OCI-LY1 (cell line): ENCODE measurements around the gene KRTAP10-8.
"Not testable (repeated sequence)": the region's sequence is repeated elsewhere in the genome, so short reads cannot be mapped to it uniquely, and the experiment has no call there.

Experiments used
- EZH2 ChIP-seq: fragments of 200-600 bp; sonication (generic), shearing (Covaris generic); IDR thresholded peaks from 2 replicates; pipeline ENCODE4 v1.8.0; 2017; ENCODE audit warnings: borderline replicate concordance, mixed run types, mild to moderate bottlenecking, antibody characterized with exemption, low read length, moderate library complexity, mixed read lengths
- TF ChIP-seq, protein P1 (sequence below): fragments of 200-600 bp; sonication (generic), shearing (Covaris generic); IDR thresholded peaks from 2 replicates; pipeline ENCODE4 v1.5.1; 2017; ENCODE audit warnings: mild to moderate bottlenecking, antibody characterized with exemption, low read length, moderate library complexity, mixed read lengths

DNA sequence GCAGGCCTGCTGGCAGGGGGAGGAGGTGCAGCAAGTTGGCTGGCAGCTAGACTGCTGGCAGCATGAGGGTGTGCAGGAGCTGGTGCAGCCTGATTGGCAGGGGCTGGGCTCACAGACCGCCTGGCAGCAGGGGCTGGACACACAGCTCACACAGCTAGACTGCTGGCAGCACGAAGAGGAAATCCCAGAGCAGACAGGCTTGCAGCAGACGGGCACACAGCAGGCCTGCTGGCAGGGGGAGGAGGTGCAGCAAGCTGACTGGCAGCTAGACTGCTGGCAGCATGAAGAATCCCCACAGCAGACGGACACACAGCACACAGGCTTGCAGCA is 20.1 kb upstream of the KRTAP10-8 start:
- TF ChIP-seq, protein P1, sequence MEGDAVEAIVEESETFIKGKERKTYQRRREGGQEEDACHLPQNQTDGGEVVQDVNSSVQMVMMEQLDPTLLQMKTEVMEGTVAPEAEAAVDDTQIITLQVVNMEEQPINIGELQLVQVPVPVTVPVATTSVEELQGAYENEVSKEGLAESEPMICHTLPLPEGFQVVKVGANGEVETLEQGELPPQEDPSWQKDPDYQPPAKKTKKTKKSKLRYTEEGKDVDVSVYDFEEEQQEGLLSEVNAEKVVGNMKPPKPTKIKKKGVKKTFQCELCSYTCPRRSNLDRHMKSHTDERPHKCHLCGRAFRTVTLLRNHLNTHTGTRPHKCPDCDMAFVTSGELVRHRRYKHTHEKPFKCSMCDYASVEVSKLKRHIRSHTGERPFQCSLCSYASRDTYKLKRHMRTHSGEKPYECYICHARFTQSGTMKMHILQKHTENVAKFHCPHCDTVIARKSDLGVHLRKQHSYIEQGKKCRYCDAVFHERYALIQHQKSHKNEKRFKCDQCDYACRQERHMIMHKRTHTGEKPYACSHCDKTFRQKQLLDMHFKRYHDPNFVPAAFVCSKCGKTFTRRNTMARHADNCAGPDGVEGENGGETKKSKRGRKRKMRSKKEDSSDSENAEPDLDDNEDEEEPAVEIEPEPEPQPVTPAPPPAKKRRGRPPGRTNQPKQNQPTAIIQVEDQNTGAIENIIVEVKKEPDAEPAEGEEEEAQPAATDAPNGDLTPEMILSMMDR: not testable (repeated sequence)
- TF ChIP-seq EZH2: not testable (repeated sequence)
